CD14-positive monocyte (primary cell): Measurements from ENCODE around the gene MACROH2A1. TPM values are rescaled to one million over a fixed set of nuclear protein-coding genes. Genes with fewer than 3 reads are reported as not detected.

Source experiments
- DNase-seq, 3 donors: peaks; one replicate each; pipeline ENCODE4 v3.0.0-alpha.2; 2011 to 2022
- H2AFZ ChIP-seq: 2 replicates; pipeline ENCODE4 v1.6.0; 2012; ENCODE audit warnings: mild to moderate bottlenecking, low read depth, low read length, inconsistent platforms; ENCODE audit not compliant: insufficient read depth, poor library complexity, severe bottlenecking
- H3K27ac ChIP-seq, 2 donors: 1 replicate in 1 of 2; 2 replicates in 1 of 2; pipeline ENCODE4 v1.5.1; 2012 to 2013; ENCODE audit warnings: low read length in 2 of 2, control low read depth in 1 of 2, inconsistent platforms in 1 of 2, low read depth in 1 of 2, mild to moderate bottlenecking in 1 of 2
- H3K27me3 ChIP-seq, 2 donors: one replicate each; pipeline versions ENCODE4 v1.6.0 to v1.6.1; 2011 to 2013; ENCODE audit warnings: low read length in 2 of 2; ENCODE audit not compliant: control insufficient read depth in 2 of 2, insufficient read depth in 2 of 2
- H3K36me3 ChIP-seq, 2 donors: replicated peaks in 1 of 2; 1 replicate in 1 of 2; 2 replicates in 1 of 2; pipeline versions ENCODE4 v1.5.1 to v1.6.1; 2012 to 2013; ENCODE audit warnings: low read length in 2 of 2, control low read depth in 1 of 2, inconsistent platforms in 1 of 2, mild to moderate bottlenecking in 1 of 2; ENCODE audit not compliant: insufficient read depth in 2 of 2, control insufficient read depth in 1 of 2
- H3K4me1 ChIP-seq, 2 donors: 1 replicate in 1 of 2; 2 replicates in 1 of 2; pipeline versions ENCODE4 v1.5.1 to v1.6.1; 2012 to 2013; ENCODE audit warnings: low read length in 2 of 2, control low read depth in 1 of 2, inconsistent platforms in 1 of 2, mild to moderate bottlenecking in 1 of 2, moderate library complexity in 1 of 2; ENCODE audit not compliant: insufficient read depth in 2 of 2, control insufficient read depth in 1 of 2
- H3K4me2 ChIP-seq: replicated peaks from 2 replicates; pipeline ENCODE3; 2012; ENCODE audit warnings: low read length, moderate library complexity, mild to moderate bottlenecking; ENCODE audit not compliant: poor library complexity, severe bottlenecking; ENCODE audit errors: extremely low read depth
- H3K4me3 ChIP-seq, 3 experiments: fragments of 200-600 bp in 1 of 3; sonication (generic) in 1 of 3; replicated peaks in 1 of 3; 1 replicate in 2 of 3; 2 replicates in 1 of 3; pipeline ENCODE4 v1.5.1; 2011 to 2013; ENCODE audit warnings: low read length in 3 of 3, mild to moderate bottlenecking in 3 of 3, control low read depth in 2 of 3, low read depth in 2 of 3, inconsistent platforms in 1 of 3, moderate library complexity in 1 of 3
- H3K79me2 ChIP-seq: 2 replicates; pipeline ENCODE4 v1.6.0; 2012; ENCODE audit warnings: mild to moderate bottlenecking, control low read depth, inconsistent platforms, low read length, moderate library complexity; ENCODE audit not compliant: insufficient read depth
- H3K9ac ChIP-seq: 2 replicates; pipeline ENCODE4 v1.6.0; 2017; ENCODE audit warnings: low read length, mild to moderate bottlenecking; ENCODE audit not compliant: insufficient read depth, poor library complexity, severe bottlenecking
- H3K9me3 ChIP-seq, 2 donors: replicated peaks in 1 of 2; 1 replicate in 1 of 2; 2 replicates in 1 of 2; pipeline versions ENCODE4 v1.5.1 to v1.6.1; 2012 to 2013; ENCODE audit warnings: low read length in 2 of 2, control low read depth in 1 of 2; ENCODE audit not compliant: control insufficient read depth in 1 of 2, insufficient read depth in 1 of 2
- H4K20me1 ChIP-seq: 2 replicates; pipeline ENCODE4 v1.6.0; 2012; ENCODE audit warnings: mild to moderate bottlenecking, low read length, control low read depth, moderate library complexity; ENCODE audit not compliant: insufficient read depth
- H3K27ac Mint-ChIP-seq, 7 donors: one replicate each; pipeline ENCODE4 v1.8.0; 2020; ENCODE audit warnings: mild to moderate bottlenecking in 7 of 7, mixed read lengths in 7 of 7, moderate library complexity in 6 of 7, inconsistent platforms in 2 of 7
- H3K27me3 Mint-ChIP-seq, 3 donors: one replicate each; pipeline ENCODE4 v1.8.0; 2021 to 2022; ENCODE audit warnings: low read depth in 3 of 3, mild to moderate bottlenecking in 3 of 3, mixed read lengths in 3 of 3, moderate library complexity in 3 of 3, inconsistent platforms in 1 of 3
- H3K36me3 Mint-ChIP-seq, 2 donors: one replicate each; pipeline ENCODE4 v1.8.0; 2020; ENCODE audit warnings: mixed read lengths in 2 of 2, inconsistent platforms in 1 of 2, mild to moderate bottlenecking in 1 of 2
- H3K4me1 Mint-ChIP-seq: one replicate; pipeline ENCODE4 v1.8.0; 2020; ENCODE audit warnings: mild to moderate bottlenecking, mixed read lengths
- H3K4me3 Mint-ChIP-seq, 2 donors: one replicate each; pipeline ENCODE4 v1.8.0; 2020; ENCODE audit warnings: mild to moderate bottlenecking in 2 of 2, mixed read lengths in 2 of 2, moderate library complexity in 1 of 2
- H3K9me3 Mint-ChIP-seq, 7 donors: one replicate each; pipeline ENCODE4 v1.8.0; 2020 to 2022; ENCODE audit warnings: mixed read lengths in 7 of 7, mild to moderate bottlenecking in 6 of 7, moderate library complexity in 6 of 7, inconsistent platforms in 2 of 7
- CTCF ChIP-seq: fragments of 200-600 bp; IDR thresholded peaks from one replicate; pipeline ENCODE4 v1.8.0; 2022; ENCODE audit warnings: antibody characterized with exemption, mild to moderate bottlenecking
- WGBS: methylation state at CpG from one replicate; pipeline ENCODE4 v1.1.5; 2013; ENCODE audit warnings: missing lambda C conversion rate; ENCODE audit not compliant: insufficient coverage; 5-methylcytosine and 5-hydroxymethylcytosine counted together
- intact Hi-C, 2 donors: fragments of 100-400 bp; cut with micrococcal nuclease; formaldehyde crosslinking; loops; one replicate each; pipeline versions ENCODE4 v1.15.0 to v1.15.1; 2023
- polyA plus RNA-seq, 3 donors: library from polyadenylated mRNA; depleted of rRNA in 1 of 3; unstranded in 2 of 3; stranded (reverse) in 1 of 3; fragments of 300-500 nt in 2 of 3; fragments of >200 nt in 1 of 3; fragmentation: Illumina TruSeq in 2 of 3; gene quantifications; 1 replicate in 2 of 3; 2 replicates in 1 of 3; pipeline ENCODE4 v1.2.3, GENCODE V29; 2012 to 2021

MACROH2A1 gene
- polyA plus RNA-seq, 3 donors: 352 to 443 (median 440) TPM

GRCh38 chr5:135313405-135313804 lies 85.6 kb downstream of the MACROH2A1 start:
- Histone ChIP-seq H3K4me1 (peaks cover 0 to 8% of the 10 kb centered on the region in 2 donors), H2AFZ (no peak overlapping the region), H3K9ac (no peak overlapping the region), H3K4me2 (no peak overlapping the region), H3K4me3 (no peak overlapping the region), H3K36me3 (no peaks in the 10 kb centered on the region), H3K9me3 (no peaks in the 10 kb centered on the region), H3K27ac (no peak overlapping the region), H3K79me2 (no peaks in the 10 kb centered on the region), H4K20me1 (no peaks in the 10 kb centered on the region), H3K27me3 (no peaks in the 10 kb centered on the region)
- H3K36me3 Mint-ChIP-seq: no peaks in the 10 kb centered on the region
- 84% methylated on average over 4 of the region's 4 CpGs for WGBS
- no peak for DNase-seq
- peaks cover 0 to 2% (median 0%) of the 10 kb centered on the region in 7 donors for H3K9me3 Mint-ChIP-seq
- intact Hi-C loops: no loop called here
- peaks cover 13% of the 10 kb centered on the region for H3K4me1 Mint-ChIP-seq
- H3K4me3 Mint-ChIP-seq: no peak overlapping the region
- TF ChIP-seq CTCF: no peak
- no peak overlapping the region for H3K27ac Mint-ChIP-seq
- peaks cover 0 to 5% (median 0%) of the 10 kb centered on the region in 3 donors for H3K27me3 Mint-ChIP-seq

- peaks cover 0 to 5% (median 3%) of the 10 kb centered on the region in 3 donors for H3K27me3 Mint-ChIP-seq
- H3K36me3 Mint-ChIP-seq: no peaks in the 10 kb centered on the region
- Histone ChIP-seq H3K36me3 (no peaks in the 10 kb centered on the region), H3K9me3 (no peaks in the 10 kb centered on the region), H3K4me2 (no peak overlapping the region), H3K4me1 (peaks cover 0 to 8% of the 10 kb centered on the region in 2 donors), H4K20me1 (no peaks in the 10 kb centered on the region), H3K79me2 (no peaks in the 10 kb centered on the region), H2AFZ (no peak overlapping the region), H3K27me3 (no peaks in the 10 kb centered on the region), H3K9ac (no peak overlapping the region), H3K27ac (no peak overlapping the region), H3K4me3 (no peak overlapping the region)
- DNase-seq: no peak
- WGBS: 100% methylated on average over 5 of the region's 10 CpGs
- H3K4me3 Mint-ChIP-seq: no peak overlapping the region
- peaks cover 0 to 2% (median 0%) of the 10 kb centered on the region in 7 donors for H3K9me3 Mint-ChIP-seq
- H3K27ac Mint-ChIP-seq: no peak overlapping the region
- peaks cover 13% of the 10 kb centered on the region for H3K4me1 Mint-ChIP-seq
- intact Hi-C loops: no loop called here
- no peak for TF ChIP-seq CTCF
Measured at GRCh38 chr5:135312255-135312935, 86.6 kb downstream of the MACROH2A1 start.
